Epithelial cell of esophagus (primary cell): ENCODE measurements around the gene LRRC59.

Experiments
- DNase-seq: peaks from one replicate; pipeline ENCODE4 v3.0.0; 2010; ENCODE audit warnings: low read depth
- H3K4me3 ChIP-seq: 2 replicates; pipeline ENCODE4 v1.5.1; 2011; ENCODE audit warnings: mild to moderate bottlenecking, low read length, control low read depth
- TF ChIP-seq, protein P1 (sequence below): IDR thresholded peaks from 2 replicates; pipeline ENCODE4 v1.5.1; 2011; ENCODE audit warnings: low read depth, mild to moderate bottlenecking, low read length, control low read depth, inconsistent platforms; ENCODE audit not compliant: insufficient read depth; ENCODE audit errors: missing control alignments

Gene LRRC59

DNA sequence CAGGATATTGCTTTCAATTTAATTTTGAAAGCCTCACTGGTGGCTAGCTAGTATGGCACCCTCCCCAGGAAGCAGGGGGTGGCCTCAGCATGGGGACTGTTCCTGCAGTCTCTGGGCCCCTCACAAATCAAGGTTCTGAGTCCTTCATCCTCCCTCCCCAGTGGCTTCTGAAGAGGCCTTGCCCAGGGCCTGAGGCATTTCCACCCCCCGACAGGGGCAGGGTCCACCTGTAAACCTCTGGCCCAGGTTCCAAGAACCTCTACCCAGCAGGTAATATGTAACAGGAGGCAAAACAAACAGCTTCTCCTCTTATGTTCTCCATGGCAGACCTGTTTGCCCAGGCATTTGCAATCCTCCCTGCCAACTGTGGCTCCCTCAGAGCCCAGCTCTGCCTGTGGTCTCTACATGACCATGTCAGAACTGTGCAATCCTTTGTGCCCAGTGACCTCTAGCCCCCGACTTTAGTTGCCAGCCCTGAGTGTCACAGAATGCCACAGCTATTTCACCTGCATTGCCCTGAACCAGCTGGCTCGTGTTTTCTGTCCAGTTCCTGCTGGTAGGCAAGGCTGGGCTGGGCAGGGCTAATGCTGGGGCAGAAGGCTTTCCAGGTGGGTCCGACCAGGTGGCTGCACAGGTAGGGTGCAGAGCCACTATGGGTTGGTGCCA lies 43.0 kb upstream of the LRRC59 start:
- H3K4me3 ChIP-seq: no peak overlapping the region
- TF ChIP-seq, protein P1, sequence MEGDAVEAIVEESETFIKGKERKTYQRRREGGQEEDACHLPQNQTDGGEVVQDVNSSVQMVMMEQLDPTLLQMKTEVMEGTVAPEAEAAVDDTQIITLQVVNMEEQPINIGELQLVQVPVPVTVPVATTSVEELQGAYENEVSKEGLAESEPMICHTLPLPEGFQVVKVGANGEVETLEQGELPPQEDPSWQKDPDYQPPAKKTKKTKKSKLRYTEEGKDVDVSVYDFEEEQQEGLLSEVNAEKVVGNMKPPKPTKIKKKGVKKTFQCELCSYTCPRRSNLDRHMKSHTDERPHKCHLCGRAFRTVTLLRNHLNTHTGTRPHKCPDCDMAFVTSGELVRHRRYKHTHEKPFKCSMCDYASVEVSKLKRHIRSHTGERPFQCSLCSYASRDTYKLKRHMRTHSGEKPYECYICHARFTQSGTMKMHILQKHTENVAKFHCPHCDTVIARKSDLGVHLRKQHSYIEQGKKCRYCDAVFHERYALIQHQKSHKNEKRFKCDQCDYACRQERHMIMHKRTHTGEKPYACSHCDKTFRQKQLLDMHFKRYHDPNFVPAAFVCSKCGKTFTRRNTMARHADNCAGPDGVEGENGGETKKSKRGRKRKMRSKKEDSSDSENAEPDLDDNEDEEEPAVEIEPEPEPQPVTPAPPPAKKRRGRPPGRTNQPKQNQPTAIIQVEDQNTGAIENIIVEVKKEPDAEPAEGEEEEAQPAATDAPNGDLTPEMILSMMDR: no peak
- no peak for DNase-seq

DNA sequence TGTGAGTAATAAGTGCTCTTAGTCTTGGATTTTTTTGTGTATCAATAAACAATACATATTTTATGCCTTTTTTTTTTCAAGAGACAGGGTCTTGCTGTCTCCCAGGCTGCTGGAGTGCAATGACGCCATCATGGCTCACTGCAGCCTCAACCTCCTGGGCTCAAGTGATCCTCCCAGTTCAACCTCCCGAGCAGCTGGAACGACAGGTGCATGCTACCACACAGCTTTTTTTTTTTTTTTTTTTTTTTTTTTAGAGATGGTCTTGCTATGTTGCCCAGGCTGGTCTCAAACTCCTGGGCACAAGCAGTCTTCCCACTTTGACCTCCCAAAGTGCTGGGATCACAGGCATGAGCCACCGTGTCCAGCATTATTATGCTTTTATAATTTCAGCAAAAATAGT lies 41.7 kb upstream of the LRRC59 start:
- DNase-seq: no peak
- TF ChIP-seq, protein P1: no peak
- H3K4me3 ChIP-seq: no peak overlapping the region

DNA sequence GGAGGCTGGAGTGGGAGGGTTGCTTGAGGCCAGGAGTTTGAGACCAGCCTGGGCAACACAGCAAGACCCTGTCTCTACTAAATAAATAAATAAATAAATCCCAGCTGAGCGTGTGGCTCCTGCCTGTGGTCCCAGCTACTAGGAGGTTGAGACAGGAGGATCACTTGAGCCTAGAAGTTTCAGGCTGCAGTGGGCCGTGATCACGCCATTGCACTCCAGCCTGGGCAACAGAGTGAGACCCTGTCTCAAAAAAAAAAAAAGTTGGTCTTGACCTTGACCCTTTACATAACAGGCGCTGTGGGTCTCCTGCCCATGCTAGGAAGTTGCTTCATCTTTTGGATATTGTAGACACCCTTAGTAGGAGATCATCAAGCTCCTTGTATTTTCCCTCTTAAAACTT lies 40.1 kb upstream of the LRRC59 start:
- TF ChIP-seq, protein P1: no peak
- no peak overlapping the region for H3K4me3 ChIP-seq
- DNase-seq: no peak

DNA sequence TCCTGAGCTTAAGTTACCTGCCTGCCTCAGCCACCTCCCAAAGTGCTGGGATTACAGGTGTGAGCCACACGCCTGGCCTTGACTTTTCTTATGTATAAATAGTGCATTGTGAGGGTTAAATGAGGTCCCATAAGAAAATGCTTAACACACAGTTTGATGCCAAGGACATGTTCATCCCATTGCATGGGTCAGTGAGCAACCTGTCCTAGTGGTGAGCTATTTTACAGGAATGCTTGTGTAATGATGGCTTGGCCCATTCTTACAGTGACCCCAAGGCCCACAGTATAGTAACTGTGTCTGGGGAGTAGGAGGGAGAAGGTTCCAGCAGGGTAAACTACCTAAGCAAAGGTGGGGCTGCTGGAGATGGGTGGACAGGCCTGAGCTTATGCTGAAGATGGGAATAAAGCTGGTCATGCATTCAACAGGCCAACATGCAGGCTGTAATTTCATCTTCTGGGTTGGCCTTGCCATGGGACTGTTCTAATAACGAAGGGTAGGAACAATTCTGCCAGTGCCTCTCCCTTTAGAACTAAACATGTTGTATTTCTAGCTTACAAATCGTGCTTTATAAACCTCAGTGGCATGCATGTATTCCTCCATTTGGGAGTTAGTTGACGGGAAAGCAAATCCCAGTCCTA lies 34.9 kb upstream of the LRRC59 start:
- TF ChIP-seq, protein P1: no peak
- no peak for DNase-seq
- no peak overlapping the region for H3K4me3 ChIP-seq

DNA sequence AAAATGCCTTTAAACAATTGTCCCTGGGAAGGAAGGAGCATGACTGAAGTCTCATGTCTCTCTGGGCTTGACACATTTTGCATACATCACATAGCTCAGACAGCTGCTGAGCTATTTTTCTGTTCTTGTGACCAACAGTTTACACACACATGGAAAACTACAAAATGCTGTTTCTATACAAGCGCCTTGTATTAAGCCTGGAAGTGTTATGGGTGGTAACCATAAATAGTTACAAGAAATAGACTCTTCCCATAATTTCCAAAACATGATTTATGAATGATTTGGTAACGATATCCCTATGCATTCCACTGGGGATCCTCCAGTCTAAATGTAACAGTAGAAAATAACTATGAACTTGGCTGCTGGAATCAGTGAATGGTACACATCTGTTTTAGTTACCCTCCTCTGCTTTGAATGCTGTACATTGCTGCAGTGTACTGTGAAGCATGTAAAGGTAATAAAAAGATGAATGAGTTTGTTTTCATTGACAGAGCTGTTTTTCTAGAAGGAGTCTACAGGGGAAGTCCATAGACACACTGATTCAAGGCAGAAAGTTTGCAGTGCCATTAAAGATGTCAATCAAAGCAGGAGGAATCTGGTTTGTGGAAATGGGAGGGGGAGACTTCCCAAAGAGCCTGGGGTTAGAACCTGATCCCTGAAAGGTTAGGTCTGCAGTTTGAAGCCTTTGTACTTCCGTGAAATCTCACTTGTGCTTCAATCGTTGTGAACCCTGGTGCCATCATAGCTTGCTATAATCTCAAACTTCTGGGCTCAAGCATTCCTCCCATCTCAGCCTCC lies 33.7 kb upstream of the LRRC59 start:
- DNase-seq: no peak
- TF ChIP-seq, protein P1: no peak

DNA sequence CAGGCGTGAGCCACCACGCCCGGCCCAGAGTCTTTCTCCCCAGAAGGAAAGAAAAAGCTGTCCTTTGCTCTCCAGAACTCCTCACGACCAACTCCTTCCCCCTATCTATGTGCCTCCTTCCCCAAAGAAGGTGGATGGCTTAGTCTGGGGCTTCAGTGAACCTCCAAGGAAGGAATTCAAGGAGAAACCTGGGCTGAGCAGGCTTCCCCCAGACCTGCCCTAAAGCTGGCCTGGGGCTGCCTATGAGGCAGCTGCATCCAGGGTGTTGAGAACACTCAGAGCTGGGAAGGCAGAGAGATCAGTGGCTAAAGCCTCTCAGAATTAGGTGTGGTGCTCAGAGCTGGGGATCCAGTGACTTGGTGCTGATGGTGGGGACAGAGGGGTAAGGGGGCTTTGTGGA lies 32.5 kb upstream of the LRRC59 start:
- H3K4me3 ChIP-seq: no peak overlapping the region
- TF ChIP-seq, protein P1: no peak
- DNase-seq: no peak

More for the DNA sequence above, 33.7 kb upstream of the LRRC59 start:
- no peak overlapping the region for H3K4me3 ChIP-seq
